ENCODE data around the gene QSOX2. TPM values are rescaled to one million over a fixed set of nuclear protein-coding genes. Genes with fewer than 3 reads are reported as not detected.

Gene QSOX2
- total RNA-seq, 1 experiment from 2014 or later = 34.6 TPM

GRCh38 chr9:136211441-136212344 is 33.9 kb downstream of the QSOX2 start:
- POLR2A ChIA-PET = no interaction called here
- no peaks in the 10 kb centered on the region for H3K27me3 ChIP-seq (ENCODE audit: insufficient read depth, low read length)
- no peak overlapping the region for H3K27ac ChIP-seq (ENCODE audit: low read depth, low read length)
- no peak overlapping the region for H2AFZ ChIP-seq (ENCODE audit: low read depth, low read length, poor library complexity, severe bottlenecking)
- no peaks in the 10 kb centered on the region for H3K79me2 ChIP-seq (ENCODE audit: insufficient read depth, low read length)
- DNase-seq (ENCODE audit: low read depth, low spot score) = no peak
- H3K9ac ChIP-seq (ENCODE audit: low read length) = no peak overlapping the region
- peaks cover 23 to 34% of the 10 kb centered on the region in 2 experiments; a peak in 3 of 4 replicates for H3K36me3 ChIP-seq (ENCODE audit: control insufficient read depth in 1 of 2, insufficient read depth in 2 of 2, low read length in 2 of 2)
- ATAC-seq = no peak
- H3K9me3 ChIP-seq (ENCODE audit: control insufficient read depth in 1 of 2, insufficient read depth in 1 of 2, low read depth in 1 of 2, low read length in 2 of 2) = no peaks in the 10 kb centered on the region
- H3K4me1 ChIP-seq (ENCODE audit: control insufficient read depth in 1 of 2, insufficient read depth in 2 of 2, low read length in 2 of 2) = no peaks in the 10 kb centered on the region
- intact Hi-C loops (cut with micrococcal nuclease) = no loop called here
- H4K20me1 ChIP-seq (ENCODE audit: insufficient read depth) = no peaks in the 10 kb centered on the region
- BruUV-seq (replicated peaks) = no TSS peak
- no peak overlapping the region for H3K4me2 ChIP-seq (ENCODE audit: low read length)
- TF ChIP-seq REST (IDR thresholded peaks at IDR 0.05; ENCODE audit: low read depth) (no peak), ZFX (IDR thresholded peaks at IDR 0.05) (no peak), SIN3A (IDR thresholded peaks at IDR 0.05; ENCODE audit: low read depth) (no peak), CBX3 (IDR thresholded peaks at IDR 0.05; ENCODE audit: low read depth) (no peak), SRF (IDR thresholded peaks at IDR 0.05; ENCODE audit: low read depth) (no peak), TCF7L2 (IDR thresholded peaks at IDR 0.05; ENCODE audit: borderline replicate concordance, extremely low read depth, insufficient read depth, insufficient read length) (no peak), CTCF (IDR thresholded peaks at IDR 0.05 in 2 of 3, conservative IDR thresholded peaks at IDR 0.05 in 1 of 3; ENCODE audit: borderline replicate concordance in 1 of 3, insufficient read depth in 1 of 3, low read depth in 2 of 3, low read length in 2 of 3) (no peak), MAX (IDR thresholded peaks at IDR 0.05) (no peak)
- no peaks in the 10 kb centered on the region for H3K9me2 ChIP-seq (ENCODE audit: insufficient read depth)
- RAD21 ChIA-PET (ENCODE audit: low non-redundant PET in 1 of 2, low total read pairs in 2 of 2, uncharacterized antibody in 2 of 2, unreplicated experiment in 2 of 2) = no interaction called here
- H3K4me3 ChIP-seq (replicated peaks in 1 of 2; ENCODE audit: low read depth in 1 of 2, low read length in 2 of 2) = no peak overlapping the region
- CTCF ChIA-PET = no interaction called here
